Endothelial cell (in vitro differentiated cells): ENCODE results near the gene C9orf43. TPM values are rescaled to one million over a fixed set of nuclear protein-coding genes. Genes with fewer than 3 reads are reported as not detected.

Experiments used
- DNase-seq: peaks from one replicate; pipeline ENCODE4 v3.0.0; 2021; ENCODE audit warnings: low spot score
- H3K27ac Mint-ChIP-seq: one replicate; pipeline ENCODE4 v1.8.0; 2021; ENCODE audit warnings: mixed read lengths, inconsistent platforms; ENCODE audit not compliant: unreplicated experiment
- H3K27me3 Mint-ChIP-seq: one replicate; pipeline ENCODE4 v1.8.0; 2021; ENCODE audit warnings: mild to moderate bottlenecking, moderate library complexity, mixed read lengths, inconsistent platforms; ENCODE audit not compliant: unreplicated experiment
- H3K36me3 Mint-ChIP-seq: one replicate; pipeline ENCODE4 v1.8.0; 2021; ENCODE audit warnings: mild to moderate bottlenecking, low read depth, mixed read lengths, inconsistent platforms; ENCODE audit not compliant: unreplicated experiment
- H3K4me1 Mint-ChIP-seq: one replicate; pipeline ENCODE4 v1.8.0; 2021; ENCODE audit warnings: mild to moderate bottlenecking, mixed read lengths, inconsistent platforms; ENCODE audit not compliant: unreplicated experiment
- H3K4me3 Mint-ChIP-seq: one replicate; pipeline ENCODE4 v1.8.0; 2021; ENCODE audit warnings: mild to moderate bottlenecking, mixed read lengths, inconsistent platforms; ENCODE audit not compliant: unreplicated experiment
- H3K9me3 Mint-ChIP-seq: one replicate; pipeline ENCODE4 v1.8.0; 2021; ENCODE audit warnings: mixed read lengths, inconsistent platforms; ENCODE audit not compliant: unreplicated experiment
- total RNA-seq: library from RNA; stranded (reverse); fragmentation: NEBNext Ultra II Directional; extraction: Animal tissue kit (Norgen Biotek cat#: 25700); gene quantifications from one replicate; pipeline ENCODE4 v1.2.1, GENCODE V29; 2021; ENCODE audit not compliant: unreplicated experiment
- TF ChIP-seq, protein P1 (sequence below): fragments of 200-600 bp; sonication (generic); IDR thresholded peaks from one replicate; pipeline ENCODE4 v1.5.0; 2021; ENCODE audit warnings: antibody characterized with exemption; ENCODE audit not compliant: unreplicated experiment

The C9orf43 gene
- total RNA-seq, 1 donor from 2014 or later: 0.92 TPM

DNA sequence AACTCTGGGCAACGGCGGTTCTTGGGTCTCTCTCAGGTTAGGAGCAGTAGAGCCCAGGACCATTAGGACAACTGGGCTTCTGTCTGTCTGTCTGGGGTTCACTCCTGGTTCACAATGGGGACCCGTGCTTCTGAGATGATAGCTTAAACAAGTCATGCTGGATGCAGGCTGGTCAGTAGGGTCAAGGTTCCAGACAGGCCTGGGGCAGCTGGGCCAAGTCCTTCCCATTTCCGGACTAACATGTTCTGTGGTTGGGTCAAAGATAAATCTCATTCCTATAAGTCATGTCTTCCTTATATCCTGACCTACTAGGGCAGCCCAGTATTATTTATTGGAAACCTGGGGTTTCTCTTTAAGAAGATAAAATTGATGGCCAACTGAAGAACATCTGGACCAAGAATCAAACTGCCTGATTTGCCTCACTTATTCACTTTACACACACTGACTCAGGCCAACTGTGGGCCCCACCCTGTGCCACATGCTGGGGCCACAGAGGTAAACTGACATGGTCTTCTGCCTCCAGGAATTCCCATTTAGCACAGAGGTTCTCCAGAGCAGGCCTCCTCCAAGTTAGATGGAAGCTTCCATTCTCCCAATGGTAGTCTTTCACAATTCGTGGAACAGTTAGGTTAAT, 42.1 kb upstream of the C9orf43 start:
- Mint-ChIP-seq H3K27me3 (peaks cover 2% of the 10 kb centered on the region), H3K4me1 (no peaks in the 10 kb centered on the region), H3K4me3 (no peak overlapping the region), H3K27ac (no peak overlapping the region), H3K9me3 (no peaks in the 10 kb centered on the region), H3K36me3 (peaks cover 6% of the 10 kb centered on the region)
- no peak for DNase-seq
- TF ChIP-seq, protein P1, sequence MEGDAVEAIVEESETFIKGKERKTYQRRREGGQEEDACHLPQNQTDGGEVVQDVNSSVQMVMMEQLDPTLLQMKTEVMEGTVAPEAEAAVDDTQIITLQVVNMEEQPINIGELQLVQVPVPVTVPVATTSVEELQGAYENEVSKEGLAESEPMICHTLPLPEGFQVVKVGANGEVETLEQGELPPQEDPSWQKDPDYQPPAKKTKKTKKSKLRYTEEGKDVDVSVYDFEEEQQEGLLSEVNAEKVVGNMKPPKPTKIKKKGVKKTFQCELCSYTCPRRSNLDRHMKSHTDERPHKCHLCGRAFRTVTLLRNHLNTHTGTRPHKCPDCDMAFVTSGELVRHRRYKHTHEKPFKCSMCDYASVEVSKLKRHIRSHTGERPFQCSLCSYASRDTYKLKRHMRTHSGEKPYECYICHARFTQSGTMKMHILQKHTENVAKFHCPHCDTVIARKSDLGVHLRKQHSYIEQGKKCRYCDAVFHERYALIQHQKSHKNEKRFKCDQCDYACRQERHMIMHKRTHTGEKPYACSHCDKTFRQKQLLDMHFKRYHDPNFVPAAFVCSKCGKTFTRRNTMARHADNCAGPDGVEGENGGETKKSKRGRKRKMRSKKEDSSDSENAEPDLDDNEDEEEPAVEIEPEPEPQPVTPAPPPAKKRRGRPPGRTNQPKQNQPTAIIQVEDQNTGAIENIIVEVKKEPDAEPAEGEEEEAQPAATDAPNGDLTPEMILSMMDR: no peak

DNA sequence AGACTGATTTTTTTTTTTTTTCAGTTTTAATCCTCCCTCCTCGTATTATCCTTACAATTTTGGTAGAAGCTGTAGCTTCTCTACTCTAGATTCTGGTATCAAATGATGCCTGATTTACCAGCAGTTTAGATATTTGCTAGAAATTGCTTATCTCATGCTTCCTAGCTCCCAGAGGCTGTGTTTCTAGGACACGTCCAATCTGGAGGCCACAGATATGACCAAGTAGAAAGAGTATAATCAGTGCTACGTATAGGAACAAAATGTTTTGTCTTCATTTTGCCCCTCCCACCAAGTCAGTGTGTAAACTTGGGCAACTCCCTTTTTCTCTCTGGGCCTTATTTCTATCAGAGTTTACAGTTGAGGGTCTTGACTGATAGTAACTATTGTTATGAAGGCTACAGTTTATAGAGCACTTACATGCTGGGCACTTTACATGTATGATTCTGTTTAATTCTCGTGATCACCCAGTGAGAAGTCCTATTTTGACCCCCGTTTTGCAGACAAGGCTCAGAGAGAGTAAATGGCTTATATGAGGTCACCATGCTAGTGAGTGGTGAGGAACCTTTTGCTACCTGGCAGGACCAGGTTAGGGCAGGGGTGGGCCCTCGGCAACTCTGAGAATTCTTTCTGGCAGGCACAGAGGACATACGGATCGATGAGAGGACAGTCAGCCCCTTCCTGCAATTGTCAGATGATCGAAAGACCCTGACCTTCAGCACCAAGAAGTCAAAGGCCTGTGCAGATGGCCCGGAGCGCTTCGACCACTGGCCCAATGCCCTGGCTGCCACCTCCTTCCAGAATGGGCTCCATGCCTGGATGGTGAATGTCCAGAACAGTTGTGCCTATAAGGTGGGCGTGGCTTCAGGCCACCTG, 41.3 kb upstream of the C9orf43 start:
- DNase-seq: no peak
- Mint-ChIP-seq H3K9me3 (no peaks in the 10 kb centered on the region), H3K27me3 (peaks cover 1% of the 10 kb centered on the region), H3K4me1 (no peaks in the 10 kb centered on the region), H3K36me3 (peaks cover 6% of the 10 kb centered on the region), H3K27ac (no peak overlapping the region), H3K4me3 (no peak overlapping the region)
- TF ChIP-seq, protein P1: no peak

DNA sequence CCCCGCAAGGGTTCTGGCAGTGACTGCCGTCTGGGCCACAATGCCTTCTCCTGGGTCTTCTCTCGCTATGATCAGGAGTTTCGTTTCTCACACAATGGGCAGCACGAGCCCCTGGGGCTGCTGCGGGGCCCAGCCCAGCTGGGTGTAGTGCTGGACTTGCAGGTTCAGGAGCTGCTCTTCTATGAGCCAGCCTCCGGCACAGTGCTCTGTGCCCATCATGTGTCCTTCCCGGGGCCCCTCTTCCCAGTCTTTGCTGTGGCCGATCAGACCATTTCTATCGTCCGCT, 40.7 kb upstream of the C9orf43 start:
- H3K4me1 Mint-ChIP-seq: no peaks in the 10 kb centered on the region
- H3K9me3 Mint-ChIP-seq: no peaks in the 10 kb centered on the region
- TF ChIP-seq, protein P1: no peak
- H3K4me3 Mint-ChIP-seq: no peak overlapping the region
- no peaks in the 10 kb centered on the region for H3K27me3 Mint-ChIP-seq
- no peak overlapping the region for H3K27ac Mint-ChIP-seq
- no peak for DNase-seq
- H3K36me3 Mint-ChIP-seq: peaks cover 6% of the 10 kb centered on the region

DNA sequence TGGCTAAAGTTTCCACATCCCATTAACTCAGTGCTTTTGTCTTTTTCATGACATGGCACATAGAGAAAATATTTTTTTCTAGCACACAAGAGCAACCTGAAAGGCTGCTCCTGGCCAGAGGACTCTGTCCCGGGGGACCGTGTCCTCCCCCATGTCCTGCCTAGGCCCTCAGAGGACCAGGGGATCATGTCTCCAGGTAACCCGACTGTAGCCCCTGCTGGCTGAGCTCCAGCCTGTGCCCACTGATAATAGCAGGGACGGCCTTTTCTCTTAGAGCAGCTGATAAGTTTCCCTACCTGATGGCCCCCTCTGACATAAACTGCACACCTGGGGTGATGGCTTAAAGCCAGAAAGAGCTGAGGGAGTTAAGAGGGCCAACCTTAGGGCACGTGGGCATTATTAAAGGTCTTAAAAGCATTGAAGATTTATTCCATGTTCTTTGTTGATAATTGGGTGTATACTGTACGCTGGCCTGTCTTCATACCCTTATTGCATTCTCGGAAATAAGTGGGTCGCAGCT, 39.7 kb upstream of the C9orf43 start:
- no peaks in the 10 kb centered on the region for H3K9me3 Mint-ChIP-seq
- H3K27me3 Mint-ChIP-seq: no peaks in the 10 kb centered on the region
- TF ChIP-seq, protein P1: no peak
- DNase-seq: no peak
- no peak overlapping the region for H3K4me3 Mint-ChIP-seq
- no peaks in the 10 kb centered on the region for H3K4me1 Mint-ChIP-seq
- no peak overlapping the region for H3K27ac Mint-ChIP-seq
- peaks cover 13% of the 10 kb centered on the region for H3K36me3 Mint-ChIP-seq

DNA sequence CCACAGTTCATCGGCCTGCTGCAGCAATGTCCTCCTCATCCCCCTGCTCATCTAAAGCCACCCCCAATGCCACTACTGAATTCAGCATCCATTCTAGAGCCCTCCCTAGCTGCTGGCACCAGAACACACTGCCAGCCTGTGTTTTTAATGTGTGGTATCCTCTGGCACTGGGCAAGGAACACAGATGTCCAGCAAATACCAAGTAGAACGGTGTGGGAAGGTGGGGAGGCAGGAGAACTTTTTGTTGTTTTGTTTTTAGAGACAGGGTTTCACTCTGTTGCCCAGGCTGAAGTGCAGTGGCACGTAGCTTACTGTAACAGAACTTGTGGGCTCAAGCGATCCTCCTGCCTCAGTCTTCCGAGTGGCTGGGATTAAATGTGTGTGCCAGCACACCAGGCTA, 38.5 kb upstream of the C9orf43 start:
- Mint-ChIP-seq H3K9me3 (no peaks in the 10 kb centered on the region), H3K27ac (no peak overlapping the region), H3K4me3 (no peak overlapping the region), H3K27me3 (no peaks in the 10 kb centered on the region), H3K36me3 (peaks cover 12% of the 10 kb centered on the region), H3K4me1 (no peaks in the 10 kb centered on the region)
- DNase-seq: no peak
- TF ChIP-seq, protein P1: no peak
